Naive thymus-derived CD4-positive, alpha-beta T cell (primary cell): Measurements from ENCODE around the gene PARN. TPM values are rescaled to one million over a fixed set of nuclear protein-coding genes. Genes with fewer than 3 reads are reported as not detected.
A peak's percentile ranks its signal among the peaks of the same experiment; 100 is the strongest.
"Not testable (repeated sequence)": the region's sequence is repeated elsewhere in the genome, so short reads cannot be mapped to it uniquely, and the experiment has no call there.

ENCODE experiments used
- ATAC-seq: fragments of 150-1000 bp; cut with Tn5 transposase; 2 replicates; pipeline ENCODE4 v1.10.0; 2021; ENCODE audit warnings: mild to moderate bottlenecking, moderate library complexity
- CTCF ChIA-PET: fragments of 350-600 bp; sonication (Branson Sonifier 250); formaldehyde crosslinking; loops from one replicate; lab custom pipeline; 2021; ENCODE audit warnings: antibody characterized with exemption; lab: Charles Lee
- POLR2A ChIA-PET: fragments of 350-600 bp; sonication (Branson Sonifier 250); formaldehyde crosslinking; loops from one replicate; lab custom pipeline; 2021; ENCODE audit warnings: antibody characterized with exemption, inconsistent platforms; lab: Charles Lee
- DNase-seq, 9 donors: peaks; one replicate each; pipeline versions ENCODE4 v3.0.0 to v3.0.0-alpha.2; 2020 to 2022; ENCODE audit warnings: mixed read lengths in 1 of 9
- H3K27ac ChIP-seq: one replicate; pipeline ENCODE4 v1.7.0; 2013; ENCODE audit warnings: mild to moderate bottlenecking, low read depth, low read length, moderate library complexity
- H3K27me3 ChIP-seq, 2 donors: one replicate each; pipeline ENCODE4 v1.7.0; 2013; ENCODE audit warnings: low read length in 2 of 2, mild to moderate bottlenecking in 2 of 2, moderate library complexity in 2 of 2; ENCODE audit not compliant: control insufficient read depth in 2 of 2, insufficient read depth in 2 of 2
- H3K36me3 ChIP-seq, 3 experiments: 1 replicate in 2 of 3; 2 replicates in 1 of 3; pipeline ENCODE4 v1.7.0; 2013; ENCODE audit warnings: low read length in 3 of 3, mild to moderate bottlenecking in 3 of 3, moderate library complexity in 1 of 3; ENCODE audit not compliant: insufficient read depth in 3 of 3, control insufficient read depth in 2 of 3
- H3K4me1 ChIP-seq, 2 donors: one replicate each; pipeline ENCODE4 v1.7.0; 2013; ENCODE audit warnings: low read length in 2 of 2, mild to moderate bottlenecking in 2 of 2, moderate library complexity in 1 of 2; ENCODE audit not compliant: control insufficient read depth in 2 of 2, insufficient read depth in 2 of 2
- H3K4me3 ChIP-seq: 2 replicates; pipeline ENCODE4 v1.7.0; 2013; ENCODE audit warnings: mild to moderate bottlenecking, low read length
- H3K9me3 ChIP-seq, 3 experiments: 1 replicate in 2 of 3; 2 replicates in 1 of 3; pipeline ENCODE4 v1.7.0; 2013; ENCODE audit warnings: low read length in 3 of 3; ENCODE audit not compliant: control insufficient read depth in 2 of 3
- H3K27ac Mint-ChIP-seq, 9 donors: one replicate each; pipeline ENCODE4 v1.8.0; 2020 to 2022; ENCODE audit warnings: mixed read lengths in 9 of 9, mild to moderate bottlenecking in 8 of 9, moderate library complexity in 5 of 9, inconsistent platforms in 2 of 9
- H3K27me3 Mint-ChIP-seq, 5 donors: one replicate each; pipeline ENCODE4 v1.8.0; 2021 to 2022; ENCODE audit warnings: mixed read lengths in 5 of 5, mild to moderate bottlenecking in 1 of 5
- H3K36me3 Mint-ChIP-seq, 5 donors: one replicate each; pipeline ENCODE4 v1.8.0; 2020 to 2022; ENCODE audit warnings: mixed read lengths in 5 of 5, mild to moderate bottlenecking in 3 of 5, inconsistent platforms in 1 of 5
- H3K4me1 Mint-ChIP-seq, 7 donors: one replicate each; pipeline ENCODE4 v1.8.0; 2020 to 2022; ENCODE audit warnings: mixed read lengths in 7 of 7, mild to moderate bottlenecking in 3 of 7, inconsistent platforms in 1 of 7
- H3K4me3 Mint-ChIP-seq, 10 donors: one replicate each; pipeline ENCODE4 v1.8.0; 2020 to 2022; ENCODE audit warnings: mild to moderate bottlenecking in 10 of 10, mixed read lengths in 10 of 10, moderate library complexity in 6 of 10, inconsistent platforms in 2 of 10
- H3K9me3 Mint-ChIP-seq, 11 donors: one replicate each; pipeline ENCODE4 v1.8.0; 2020 to 2022; ENCODE audit warnings: mixed read lengths in 11 of 11, mild to moderate bottlenecking in 4 of 11, inconsistent platforms in 1 of 11, moderate library complexity in 1 of 11
- intact Hi-C, 2 donors: fragments of 100-400 bp; cut with micrococcal nuclease; formaldehyde crosslinking; loops; one replicate each; pipeline ENCODE4 v1.15.1; 2023
- polyA plus RNA-seq, 2 donors: library from polyadenylated mRNA; unstranded; fragments of 300-500 nt; fragmentation: Illumina TruSeq; gene quantifications; one replicate each; pipeline ENCODE4 v1.2.3, GENCODE V29; 2021
- total RNA-seq, 6 experiments: library from RNA in 5 of 6; stranded (reverse) in 5 of 6; gene quantifications; 1 replicate in 5 of 6; 2 replicates in 1 of 6; pipeline ENCODE4 v1.2.3 and lab custom pipeline; 2021 to 2026

Gene PARN
- total and polyA plus RNA-seq, 7 experiments from 2014 or later, result 41.6 to 51.4 (median 46.9) TPM

- Mint-ChIP-seq H3K4me3 (peak overlapping the region in 7 of 10 donors; percentile 10 to 96 (median 48)), H3K4me1 (peaks cover 21 to 70% (median 54%) of the 10 kb centered on the region in 7 donors), H3K9me3 (peaks cover 0 to under 1% (median 0%) of the 10 kb centered on the region in 11 donors), H3K27me3 (no peaks in the 10 kb centered on the region), H3K27ac (peak overlapping the region in 7 of 9 donors; percentile 41 to 99 (median 94)), H3K36me3 (peaks cover 0 to 15% (median 0%) of the 10 kb centered on the region in 5 donors)
- Histone ChIP-seq H3K4me1 (peaks cover 28 to 29% of the 10 kb centered on the region in 2 donors), H3K36me3 (peaks cover 0 to 31% (median 0%) of the 10 kb centered on the region in 3 experiments), H3K9me3 (no peaks in the 10 kb centered on the region), H3K27ac (peak overlapping the region; percentile 93), H3K27me3 (no peaks in the 10 kb centered on the region), H3K4me3 (no peak overlapping the region)
- ChIA-PET CTCF (no interaction called here), POLR2A (interaction anchor here (0.6 to 0.7 kb wide), 2 partner anchors 11 to 20 kb away, joined by 3 read pairs; no protein-coding TSS in a partner anchor)
- DNase-seq (no peak), ATAC-seq (no peak)
- intact Hi-C loops, result loop anchor here (2.0 to 10.0 kb wide), 2 partner anchors 713 to 1329 kb away; no protein-coding TSS in a partner anchor
These were observed 5.5 kb upstream of the PARN start for GRCh38 chr16:14635395-14636165.

GRCh38 chr16:14634389-14634725 lies 4.3 kb upstream of the PARN start:
- H3K9me3 Mint-ChIP-seq, result peaks cover 0 to 6% (median 0%) of the 10 kb centered on the region in 11 donors
- ATAC-seq (no peak), DNase-seq (no peak)
- peaks cover 25 to 65% (median 54%) of the 10 kb centered on the region in 7 donors for H3K4me1 Mint-ChIP-seq
- peak overlapping the region; percentile 91 to 100 (median 95) for H3K27ac Mint-ChIP-seq
- POLR2A ChIA-PET, result no interaction called here
- Histone ChIP-seq H3K36me3 (peaks cover 0 to 19% (median 0%) of the 10 kb centered on the region in 3 experiments), H3K27ac (peak overlapping the region; percentile 93), H3K4me1 (peaks cover 31 to 33% of the 10 kb centered on the region in 2 donors), H3K4me3 (peak overlapping the region; percentile 89), H3K27me3 (no peaks in the 10 kb centered on the region), H3K9me3 (no peaks in the 10 kb centered on the region)
- H3K27me3 Mint-ChIP-seq, result no peaks in the 10 kb centered on the region
- H3K4me3 Mint-ChIP-seq, result peak overlapping the region; percentile 92 to 100 (median 100)
- CTCF ChIA-PET, result no interaction called here
- peaks cover 0 to 8% (median 0%) of the 10 kb centered on the region in 5 donors for H3K36me3 Mint-ChIP-seq
- intact Hi-C loops, result loop anchor here (2.0 to 10.0 kb wide), 5 partner anchors 332 to 1330 kb away; partner anchors contain the start of genes MARF1 (in 1 of the 2) and MRTFB (in 1 of the 2)

GRCh38 chr16:14632693-14633569 lies 2.9 kb upstream of the PARN start, which contains the start of gene BFAR:
Gene BFAR, plus strand, starts transcription at chr16:14632951. Its CDS starts 11,396 bp downstream, at chr16:14644347.
- Histone ChIP-seq H3K27me3 (no peaks in the 10 kb centered on the region), H3K9me3 (no peaks in the 10 kb centered on the region), H3K4me1 (peaks cover 38 to 45% of the 10 kb centered on the region in 2 donors), H3K27ac (peak within 1 kb of the TSS; percentile 93), H3K4me3 (peak within 1 kb of the TSS; percentile 89), H3K36me3 (peaks cover 0 to 6% (median 0%) of the 10 kb centered on the region in 3 experiments)
- intact Hi-C loops, result loop anchor here (1.0 to 10.0 kb wide), 8 partner anchors 324 to 1332 kb away; partner anchors contain the start of genes MRTFB (in 2 of the 2), MARF1 (in 1 of the 2) and NTAN1 (in 1 of the 2)
- ATAC-seq (peak; percentile 85), DNase-seq (peak; percentile 95 to 99 (median 99))
- ChIA-PET CTCF (interaction anchor here (0.5 kb wide), 1 partner anchor 13 kb away, joined by 3 read pairs; no protein-coding TSS in a partner anchor), POLR2A (interaction anchor here (0.6 to 1.0 kb wide), 3 partner anchors 119 to 347 kb away, joined by 3 to 4 read pairs (median 3); no protein-coding TSS in a partner anchor)
- peaks cover 32 to 76% (median 68%) of the 10 kb centered on the region in 7 donors for H3K4me1 Mint-ChIP-seq
- peaks cover 0 to 8% (median 0%) of the 10 kb centered on the region in 5 donors for H3K36me3 Mint-ChIP-seq
- peaks cover 0 to 6% (median 0%) of the 10 kb centered on the region in 11 donors for H3K9me3 Mint-ChIP-seq
- H3K4me3 Mint-ChIP-seq, result peak within 1 kb of the TSS; percentile 92 to 100 (median 100)
- peak within 1 kb of the TSS; percentile 94 to 100 (median 99) for H3K27ac Mint-ChIP-seq
- H3K27me3 Mint-ChIP-seq, result no peaks in the 10 kb centered on the region

GRCh38 chr16:14630620-14631330 lies 715 bp upstream of the PARN start:
- Mint-ChIP-seq H3K4me1 (peaks cover 29 to 71% (median 61%) of the 10 kb centered on the region in 7 donors), H3K36me3 (peaks cover 0 to 18% (median 4%) of the 10 kb centered on the region in 5 donors), H3K27ac (peak overlapping the region; percentile 94 to 100 (median 98)), H3K4me3 (peak overlapping the region; percentile 82 to 98 (median 92))
- Histone ChIP-seq H3K4me3 (peak overlapping the region; percentile 49), H3K36me3 (peaks cover 4 to 22% (median 4%) of the 10 kb centered on the region in 3 experiments), H3K4me1 (peaks cover 38 to 45% of the 10 kb centered on the region in 2 donors), H3K27ac (peak overlapping the region; percentile 93)
- H3K27me3 ChIP-seq, H3K9me3 ChIP-seq, ATAC-seq, DNase-seq, H3K27me3 Mint-ChIP-seq, CTCF ChIA-PET, H3K9me3 Mint-ChIP-seq: not testable (repeated sequence)
- POLR2A ChIA-PET, result interaction anchor here (0.6 to 1.6 kb wide), 7 partner anchors 10 to 711 kb away, joined by 3 to 8 read pairs (median 4); partner anchors contain the start of gene ERCC4
- intact Hi-C loops, result loop anchor here (1.0 to 10.0 kb wide), 8 partner anchors 328 to 1334 kb away; partner anchors contain the start of genes ERCC4 (in 2 of the 2), MARF1 (in 2 of the 2), MRTFB (in 1 of the 2) and NTAN1 (in 1 of the 2)

- CTCF ChIA-PET, result no interaction called here
- H3K27ac ChIP-seq, result peak overlapping the region; percentile 93
- POLR2A ChIA-PET, result interaction anchor here (0.7 to 1.6 kb wide), 4 partner anchors 12 to 465 kb away, joined by 3 to 8 read pairs (median 3); partner anchors contain the start of gene RRN3
- Mint-ChIP-seq H3K27me3 (no peaks in the 10 kb centered on the region), H3K4me1 (peaks cover 21 to 63% (median 54%) of the 10 kb centered on the region in 7 donors), H3K36me3 (peaks cover 0 to 21% (median 8%) of the 10 kb centered on the region in 5 donors), H3K9me3 (peaks cover 0 to 6% (median 0%) of the 10 kb centered on the region in 11 donors), H3K4me3 (peak overlapping the region; percentile 74 to 98 (median 88)), H3K27ac (peak overlapping the region; percentile 94 to 99 (median 96))
- peak in 1 of 9 donors; percentile 3 for DNase-seq
- peaks cover 33 to 37% of the 10 kb centered on the region in 2 donors for H3K4me1 ChIP-seq
- ATAC-seq, result no peak
- H3K9me3 ChIP-seq, result no peaks in the 10 kb centered on the region
- no peaks in the 10 kb centered on the region for H3K27me3 ChIP-seq
- peaks cover 4 to 34% (median 5%) of the 10 kb centered on the region in 3 experiments for H3K36me3 ChIP-seq
- intact Hi-C loops, result no loop called here
- H3K4me3 ChIP-seq, result peak overlapping the region; percentile 84
These were observed 495 bp downstream of the PARN start for GRCh38 chr16:14629612-14629918.
